IMR-90 (cell line): ENCODE measurements around the gene FOXS1. TPM values are rescaled to one million over a fixed set of nuclear protein-coding genes. Genes with fewer than 3 reads are reported as not detected.
A peak's percentile ranks its signal among the peaks of the same experiment; 100 is the strongest.

Source experiments
- ATAC-seq: fragments of 200-7000 bp; cut with Tn5 transposase; 2 replicates; pipeline ENCODE4 v1.9.1; 2020; ENCODE audit warnings: low read depth, mild to moderate bottlenecking, moderate library complexity
- BruUV-seq: library from RNA; stranded (reverse); fragments of 400-500 nt; replicated peaks from 2 replicates; lab custom pipeline; 2021; lab: Mats Ljungman, UMichigan
- CTCF ChIA-PET: fragments of 300-600 bp; formaldehyde crosslinking; extraction: SDS; loops from one replicate; lab custom pipeline; 2021; ENCODE audit warnings: antibody characterized with exemption; lab: Yijun Ruan, JAX
- POLR2A ChIA-PET: fragments of 300-600 bp; sonication (Branson Sonifier 250); formaldehyde crosslinking; loops from one replicate; lab custom pipeline; 2022; ENCODE audit warnings: antibody characterized with exemption; ENCODE audit not compliant: unreplicated experiment; lab: Charles Lee
- DNase-seq: peaks from one replicate; pipeline ENCODE4 v3.0.0; 2013
- H2AFZ ChIP-seq: replicated peaks from 2 replicates; pipeline ENCODE3; 2013; ENCODE audit warnings: low read length, mild to moderate bottlenecking; ENCODE audit not compliant: poor library complexity
- H2AK5ac ChIP-seq: 2 replicates; pipeline ENCODE4 v1.6.1; 2013; ENCODE audit warnings: low read depth, low read length, inconsistent platforms
- H2AK9ac ChIP-seq: replicated peaks from 2 replicates; pipeline ENCODE3; 2013; ENCODE audit warnings: mild to moderate bottlenecking, low read depth, low read length, moderate library complexity; ENCODE audit not compliant: poor library complexity
- H2BK120ac ChIP-seq: 2 replicates; pipeline ENCODE4 v1.6.1; 2013; ENCODE audit warnings: low read depth, low read length, inconsistent platforms
- H2BK15ac ChIP-seq: 3 replicates; pipeline ENCODE4 v1.6.1; 2013; ENCODE audit warnings: low read depth, low read length, inconsistent platforms
- H2BK20ac ChIP-seq: 2 replicates; pipeline ENCODE4 v1.6.1; 2013; ENCODE audit warnings: low read depth, mild to moderate bottlenecking, inconsistent platforms, low read length, moderate library complexity
- H2BK5ac ChIP-seq: 2 replicates; pipeline ENCODE4 v1.6.1; 2013; ENCODE audit warnings: mild to moderate bottlenecking, low read depth, low read length, inconsistent platforms; ENCODE audit not compliant: poor library complexity, severe bottlenecking
- H3K14ac ChIP-seq: replicated peaks from 2 replicates; pipeline ENCODE4 v1.6.1; 2013; ENCODE audit warnings: low read depth, low read length, inconsistent platforms
- H3K18ac ChIP-seq: 2 replicates; pipeline ENCODE4 v1.6.1; 2013; ENCODE audit warnings: low read depth, low read length, control low read depth
- H3K23ac ChIP-seq: 2 replicates; pipeline ENCODE4 v1.6.1; 2013; ENCODE audit warnings: low read depth, low read length, inconsistent platforms
- H3K27ac ChIP-seq: 2 replicates; pipeline ENCODE4 v1.5.1; 2013; ENCODE audit warnings: mild to moderate bottlenecking, control low read depth, low read length; ENCODE audit not compliant: insufficient read depth
- H3K27me3 ChIP-seq: 2 replicates; pipeline ENCODE4 v1.6.1; 2013; ENCODE audit warnings: low read length; ENCODE audit not compliant: control insufficient read depth, insufficient read depth
- H3K36me3 ChIP-seq: 2 replicates; pipeline ENCODE4 v1.6.1; 2013; ENCODE audit warnings: low read length, mixed read lengths; ENCODE audit not compliant: control insufficient read depth, insufficient read depth
- H3K4ac ChIP-seq: 2 replicates; pipeline ENCODE4 v1.6.1; 2013; ENCODE audit warnings: low read depth, low read length, inconsistent platforms
- H3K4me1 ChIP-seq: 2 replicates; pipeline ENCODE4 v1.6.1; 2013; ENCODE audit warnings: low read length, mixed read lengths; ENCODE audit not compliant: control insufficient read depth, insufficient read depth
- H3K4me2 ChIP-seq: 2 replicates; pipeline ENCODE4 v1.6.1; 2013; ENCODE audit warnings: low read depth, mild to moderate bottlenecking, control low read depth, low read length, moderate library complexity
- H3K4me3 ChIP-seq: 2 replicates; pipeline ENCODE4 v1.5.1; 2013; ENCODE audit warnings: low read depth, mild to moderate bottlenecking, control low read depth, low read length, moderate library complexity; ENCODE audit not compliant: insufficient read depth
- H3K56ac ChIP-seq: 2 replicates; pipeline ENCODE4 v1.6.1; 2013; ENCODE audit warnings: low read length, inconsistent platforms; ENCODE audit not compliant: insufficient read depth; ENCODE audit errors: extremely low read depth
- H3K79me1 ChIP-seq, 2 experiments: 2 replicates each; pipeline ENCODE4 v1.6.1; 2013; ENCODE audit warnings: low read length in 2 of 2, inconsistent platforms in 1 of 2, low read depth in 1 of 2
- H3K9ac ChIP-seq: 2 replicates; pipeline ENCODE4 v1.6.1; 2013; ENCODE audit warnings: low read depth, low read length, control low read depth
- H3K9me1 ChIP-seq: 2 replicates; pipeline ENCODE4 v1.6.1; 2013; ENCODE audit warnings: low read length, inconsistent platforms; ENCODE audit not compliant: insufficient read depth
- H3K9me3 ChIP-seq: 2 replicates; pipeline ENCODE4 v1.6.1; 2013; ENCODE audit warnings: low read length; ENCODE audit not compliant: control insufficient read depth, insufficient read depth
- H4K20me1 ChIP-seq: 2 replicates; pipeline ENCODE4 v1.6.1; 2013; ENCODE audit warnings: low read length, inconsistent platforms; ENCODE audit not compliant: insufficient read depth
- H4K5ac ChIP-seq: 2 replicates; pipeline ENCODE4 v1.6.1; 2013; ENCODE audit warnings: mild to moderate bottlenecking, low read depth, low read length, control low read depth
- H4K8ac ChIP-seq, 2 experiments: 2 replicates each; pipeline ENCODE4 v1.6.1; 2013; ENCODE audit warnings: low read depth in 2 of 2, low read length in 2 of 2, control low read depth in 1 of 2, inconsistent platforms in 1 of 2
- H4K91ac ChIP-seq: 2 replicates; pipeline ENCODE4 v1.6.1; 2013; ENCODE audit warnings: low read depth, low read length, inconsistent platforms; ENCODE audit not compliant: insufficient read depth
- CTCF ChIP-seq: conservative IDR thresholded peaks from 2 replicates; pipeline ENCODE4 v1.5.1; 2012; ENCODE audit warnings: mild to moderate bottlenecking, low read depth, low read length, improper control_type of control experiment
- MAFK ChIP-seq: IDR thresholded peaks from 2 replicates; pipeline ENCODE4 v1.6.1; 2012; ENCODE audit warnings: low read depth, low read length, improper control_type of control experiment
- MAZ ChIP-seq: IDR thresholded peaks from 2 replicates; pipeline ENCODE4 v1.6.1; 2012; ENCODE audit warnings: low read depth, mild to moderate bottlenecking, low read length, improper control_type of control experiment, moderate library complexity, borderline replicate concordance
- RAD21 ChIP-seq: IDR thresholded peaks from 2 replicates; pipeline ENCODE4 v1.6.1; 2012; ENCODE audit warnings: low read length, improper control_type of control experiment
- RFX5 ChIP-seq: IDR thresholded peaks from 2 replicates; pipeline ENCODE4 v1.8.0; 2012; ENCODE audit warnings: low read depth, mild to moderate bottlenecking, low read length, moderate library complexity
- WGBS, 2 experiments: methylation state at CpG; one replicate each; pipeline versions ENCODE4 v1.1.5 to v1.1.7; 2013; ENCODE audit warnings: missing lambda C conversion rate in 2 of 2; ENCODE audit not compliant: insufficient read length in 1 of 2; ENCODE audit errors: extremely low coverage in 2 of 2; 5-methylcytosine and 5-hydroxymethylcytosine counted together
- dilution Hi-C: fragments of 300-500 bp; cut with HindIII; formaldehyde crosslinking; loops from one replicate; pipeline ENCODE4 v1.14.3; 2018; ENCODE audit warnings: low sequenced_read_pairs; ENCODE audit not compliant: unreplicated experiment
- in situ Hi-C: fragments of 300-500 bp; cut with MboI; formaldehyde crosslinking; loops from 3 replicates; pipeline ENCODE4 v1.14.3; 2019; ENCODE audit warnings: low sequenced_read_pairs, inconsistent platforms, mixed read lengths
- intact Hi-C: fragments of 100-400 bp; cut with micrococcal nuclease; formaldehyde crosslinking; loops from 2 replicates; pipeline ENCODE4 v1.10.0; 2022
- polyA plus RNA-seq, 3 experiments: library from polyadenylated mRNA; depleted of rRNA; stranded (reverse); fragments of >200 nt; gene quantifications; 2 replicates each; pipeline ENCODE4 v1.2.3, GENCODE V29; 2012; ENCODE audit warnings: low replicate concordance in 1 of 3
- total RNA-seq: library from RNA; depleted of rRNA; stranded (reverse); fragments of >200 nt; gene quantifications from 2 replicates; pipeline ENCODE4 v1.2.3, GENCODE V29; 2012
- TF ChIP-seq, protein P1 (sequence below): fragments of 150-350 bp; IDR thresholded peaks from 2 replicates; pipeline ENCODE4 v1.6.1; 2017; ENCODE audit warnings: mild to moderate bottlenecking, antibody characterized with exemption, low read length, low read depth

The FOXS1 gene
- total and polyA plus RNA-seq, 2 of the 4 experiments (the other 2 are of a cell fraction), result not detected

DNA sequence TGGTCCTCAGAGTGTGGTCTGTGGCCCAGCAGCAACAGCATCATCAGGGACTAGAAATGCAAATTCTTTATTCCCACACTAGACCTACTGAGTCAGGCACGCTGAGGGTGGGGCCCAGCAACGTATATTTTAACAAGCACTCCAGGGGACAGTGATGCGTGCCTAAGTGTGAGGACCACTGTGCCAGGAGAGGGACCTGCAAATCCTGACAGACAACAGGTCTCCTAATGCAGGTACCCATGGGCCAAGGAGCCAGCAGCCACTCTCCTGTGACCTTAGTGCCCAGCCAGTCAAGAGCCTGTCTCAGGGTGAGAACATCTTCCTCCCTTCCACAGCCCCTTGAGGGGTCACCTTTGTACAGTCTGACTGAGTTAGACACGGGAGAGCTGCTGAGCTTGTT lies 34.2 kb downstream of the FOXS1 start:
- Histone ChIP-seq H2AK9ac (peak overlapping the region; percentile 59), H3K9ac (no peak overlapping the region), H3K56ac (no peak overlapping the region), H3K27ac (no peak overlapping the region), H4K91ac (peak overlapping the region; percentile 17; the same call in 1 of the 2 replicates), H3K9me1 (peaks cover 24% of the 10 kb centered on the region), H4K8ac (peak overlapping the region in 1 of 2 experiments; percentile 52; a peak in 1 of 4 replicates), H3K4me3 (no peak overlapping the region), H3K23ac (0 out of 2 replicates have a peak overlapping the region, but pooled peaks have one; percentile 30), H3K27me3 (no peaks in the 10 kb centered on the region), H2BK5ac (peak overlapping the region; percentile 6), H2AFZ (peak overlapping the region; percentile 29), H3K9me3 (no peaks in the 10 kb centered on the region), H3K14ac (peak overlapping the region; percentile 84), H4K5ac (peak overlapping the region; percentile 11; the same call in 1 of the 2 replicates), H4K20me1 (0 out of 2 replicates have a peak, but pooled peaks cover 4% of the 10 kb centered on the region), H2BK15ac (peak overlapping the region; percentile 83; the same call in 1 of the 3 replicates), H3K4me1 (peaks cover 25% of the 10 kb centered on the region), H2BK20ac (peak overlapping the region; percentile 68; the same call in 1 of the 2 replicates), H3K36me3 (no peaks in the 10 kb centered on the region), H3K18ac (peak overlapping the region; percentile 11; the same call in 1 of the 2 replicates), H3K4me2 (no peak overlapping the region), H2AK5ac (peak overlapping the region; percentile 96), H3K79me1 (peaks cover 3 to 18% of the 10 kb centered on the region in 2 experiments; a peak in 3 of 4 replicates), H3K4ac (peak overlapping the region; percentile 74), H2BK120ac (peak overlapping the region; percentile 90; the same call in 1 of the 2 replicates)
- intact Hi-C loops, result no loop called here
- 100% methylated on average over 1 of the region's 4 CpGs; no CpG with 5 or more reads in 1 of the 2 experiments for WGBS, 2 experiments
- in situ Hi-C loops, result no loop called here
- ChIA-PET POLR2A (no interaction called here), CTCF (interaction anchor here (1.2 kb wide), 1 partner anchor 12 kb away, joined by 3 read pairs; no protein-coding TSS in a partner anchor)
- DNase-seq, result no peak
- TF ChIP-seq RFX5, result no peak
- TF ChIP-seq MAZ, result no peak
- TF ChIP-seq CTCF, result no peak
- TF ChIP-seq, protein P1, sequence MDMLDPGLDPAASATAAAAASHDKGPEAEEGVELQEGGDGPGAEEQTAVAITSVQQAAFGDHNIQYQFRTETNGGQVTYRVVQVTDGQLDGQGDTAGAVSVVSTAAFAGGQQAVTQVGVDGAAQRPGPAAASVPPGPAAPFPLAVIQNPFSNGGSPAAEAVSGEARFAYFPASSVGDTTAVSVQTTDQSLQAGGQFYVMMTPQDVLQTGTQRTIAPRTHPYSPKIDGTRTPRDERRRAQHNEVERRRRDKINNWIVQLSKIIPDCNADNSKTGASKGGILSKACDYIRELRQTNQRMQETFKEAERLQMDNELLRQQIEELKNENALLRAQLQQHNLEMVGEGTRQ, result no peak
- TF ChIP-seq RAD21, result no peak
- no peak for TF ChIP-seq MAFK
- dilution Hi-C loops, result no loop called here
- no TSS peak for BruUV-seq
- no peak for ATAC-seq
